Lower leg skin (tissue), 4 donors: Measurements from ENCODE around the gene ARL6IP6. TPM values are rescaled to one million over a fixed set of nuclear protein-coding genes. Genes with fewer than 3 reads are reported as not detected.

Experiments used
- DNase-seq, 2 donors: peaks; one replicate each; pipeline ENCODE4 v3.0.0-alpha.2; 2019; ENCODE audit warnings: low spot score in 2 of 2
- H3K4me3 ChIP-seq: fragments of 200-600 bp; sonication (generic); 2 replicates; pipeline ENCODE4 v1.5.1; 2017; ENCODE audit warnings: mild to moderate bottlenecking, low read depth; ENCODE audit not compliant: poor library complexity, severe bottlenecking
- POLR2A ChIP-seq, 2 donors: fragments of 450-650 bp; IDR thresholded peaks; one replicate each; pipeline ENCODE4 v1.6.1; 2016 to 2017; ENCODE audit warnings: antibody characterized with exemption in 2 of 2, mild to moderate bottlenecking in 1 of 2, moderate library complexity in 1 of 2
- WGBS, 2 donors: methylation state at CpG; one replicate each; pipeline ENCODE4 v1.1.5; 2018; 5-methylcytosine and 5-hydroxymethylcytosine counted together
- intact Hi-C: fragments of 100-400 bp; cut with DNase I; formaldehyde crosslinking; loops from one replicate; pipeline ENCODE4 v1.15.0; 2023; ENCODE audit warnings: low total_unique reads
- total RNA-seq, 4 donors: library from RNA; depleted of rRNA; stranded (reverse); fragments of >200 nt; gene quantifications; one replicate each; pipeline ENCODE4 v1.1.0, GENCODE V29; 2016
- TF ChIP-seq, protein P1 (sequence below), 3 donors: fragments of 450-650 bp; IDR thresholded peaks; one replicate each; pipeline ENCODE4 v1.5.1; 2016; ENCODE audit warnings: antibody characterized with exemption in 3 of 3, mild to moderate bottlenecking in 3 of 3, moderate library complexity in 2 of 3

ARL6IP6 gene
- total RNA-seq, 4 donors from 2014 or later: 33.6 to 45.3 (median 38.6) TPM

DNA sequence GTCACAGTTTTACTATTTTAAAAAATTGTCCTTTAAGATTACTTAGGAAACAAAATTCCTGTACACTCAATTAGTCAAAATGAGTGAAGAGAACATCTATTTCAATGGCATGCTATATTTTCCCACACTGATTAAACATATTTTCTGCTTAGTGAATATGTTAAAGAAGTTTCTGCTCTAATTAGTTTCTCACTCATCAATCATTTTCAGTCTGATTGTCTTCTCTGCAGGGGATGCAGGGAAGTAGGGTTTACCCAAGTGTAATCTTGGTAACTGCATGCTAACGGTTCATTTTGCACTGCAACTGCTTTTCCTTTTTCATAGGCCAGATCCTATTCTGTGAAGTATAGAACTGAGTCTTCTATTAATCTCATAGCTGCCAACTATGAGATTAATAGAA lies 78.5 kb downstream of the ARL6IP6 start:
- intact Hi-C loops: no loop called here
- no peak for DNase-seq
- 54 to 73% methylated on average over 1 of the region's 1 CpG for WGBS, 2 donors
- no peak for TF ChIP-seq POLR2A (IDR thresholded peaks at IDR 0.05)
- TF ChIP-seq, protein P1, sequence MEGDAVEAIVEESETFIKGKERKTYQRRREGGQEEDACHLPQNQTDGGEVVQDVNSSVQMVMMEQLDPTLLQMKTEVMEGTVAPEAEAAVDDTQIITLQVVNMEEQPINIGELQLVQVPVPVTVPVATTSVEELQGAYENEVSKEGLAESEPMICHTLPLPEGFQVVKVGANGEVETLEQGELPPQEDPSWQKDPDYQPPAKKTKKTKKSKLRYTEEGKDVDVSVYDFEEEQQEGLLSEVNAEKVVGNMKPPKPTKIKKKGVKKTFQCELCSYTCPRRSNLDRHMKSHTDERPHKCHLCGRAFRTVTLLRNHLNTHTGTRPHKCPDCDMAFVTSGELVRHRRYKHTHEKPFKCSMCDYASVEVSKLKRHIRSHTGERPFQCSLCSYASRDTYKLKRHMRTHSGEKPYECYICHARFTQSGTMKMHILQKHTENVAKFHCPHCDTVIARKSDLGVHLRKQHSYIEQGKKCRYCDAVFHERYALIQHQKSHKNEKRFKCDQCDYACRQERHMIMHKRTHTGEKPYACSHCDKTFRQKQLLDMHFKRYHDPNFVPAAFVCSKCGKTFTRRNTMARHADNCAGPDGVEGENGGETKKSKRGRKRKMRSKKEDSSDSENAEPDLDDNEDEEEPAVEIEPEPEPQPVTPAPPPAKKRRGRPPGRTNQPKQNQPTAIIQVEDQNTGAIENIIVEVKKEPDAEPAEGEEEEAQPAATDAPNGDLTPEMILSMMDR (IDR thresholded peaks at IDR 0.05): no peak
- H3K4me3 ChIP-seq: no peak overlapping the region

DNA sequence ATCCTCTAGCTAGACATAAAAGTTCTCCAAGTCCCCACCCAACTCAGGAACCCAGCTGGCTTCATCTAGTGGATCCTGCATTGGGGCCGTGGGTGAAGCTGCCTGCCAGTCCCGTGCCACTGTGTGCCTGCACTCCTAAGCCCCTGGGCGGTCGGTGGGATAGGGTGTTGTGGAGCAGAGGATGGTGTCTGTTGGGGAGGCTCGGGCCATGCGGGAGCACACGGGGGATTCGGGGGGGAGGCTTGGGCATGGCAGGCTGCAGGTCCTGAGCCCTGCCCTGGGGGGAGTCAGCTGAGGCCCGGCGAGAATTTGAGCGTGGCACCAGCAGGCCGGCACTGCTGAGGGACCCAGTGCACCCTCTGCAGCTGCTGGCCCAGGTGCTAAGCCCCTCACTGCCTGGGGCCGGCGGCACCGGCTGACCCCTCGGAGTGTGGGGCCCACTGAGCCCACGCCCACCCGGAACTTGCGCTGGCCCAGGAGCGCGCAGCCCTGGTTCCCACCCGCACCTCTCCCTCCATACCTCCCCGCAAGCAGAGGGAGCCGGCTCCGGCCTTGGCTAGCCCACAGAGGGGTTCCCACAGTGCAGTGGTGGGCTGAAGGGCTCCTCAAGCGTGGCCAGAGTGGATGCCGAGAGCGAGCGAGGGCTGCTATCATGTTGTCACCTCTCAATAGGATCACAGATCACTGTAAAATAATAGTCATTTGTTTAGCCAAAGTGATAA lies 86.4 kb downstream of the ARL6IP6 start:
- TF ChIP-seq POLR2A (IDR thresholded peaks at IDR 0.05): no peak
- TF ChIP-seq, protein P1 (IDR thresholded peaks at IDR 0.05): no peak
- no peak overlapping the region for H3K4me3 ChIP-seq
- 93 to 95% methylated on average over 24 to 28 of the region's 29 CpGs for WGBS, 2 donors
- DNase-seq: no peak
- intact Hi-C loops: no loop called here

DNA sequence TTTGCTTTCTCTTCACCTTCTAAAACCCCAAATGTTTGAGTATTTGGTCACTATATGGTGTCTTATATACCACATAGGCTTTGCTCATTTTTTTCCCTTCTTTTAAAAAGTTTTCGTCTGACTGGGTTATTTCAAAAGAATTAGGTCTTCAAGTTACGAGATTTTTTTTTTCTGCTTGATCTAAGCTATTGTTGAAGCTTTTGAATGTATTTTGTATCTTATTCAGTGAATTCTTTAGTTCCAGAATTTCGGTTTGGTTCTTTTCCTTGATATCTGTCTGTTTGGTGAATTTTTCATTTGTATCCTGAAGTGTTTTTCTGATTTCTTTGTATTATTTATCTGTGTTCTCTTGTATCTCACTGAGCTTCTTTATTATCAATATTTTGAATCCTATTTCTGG lies 93.5 kb downstream of the ARL6IP6 start:
- 82 to 93% methylated on average over 3 of the region's 3 CpGs for WGBS, 2 donors
- no peak overlapping the region for H3K4me3 ChIP-seq
- DNase-seq: no peak
- TF ChIP-seq POLR2A (IDR thresholded peaks at IDR 0.05): no peak
- intact Hi-C loops: no loop called here

Other genes starting within 250 kb of the ARL6IP6 start
- gene PRPF40A, start 1.2 kb upstream of the ARL6IP6 start, total RNA-seq: 100 to 1,000 TPM in 1 of 4 donors, 10 to 100 TPM in 3; 70.9 to 137 (median 83.2) TPM